ENCODE measurements around the gene PC.

GRCh38 chr11:66871521-66871901 is 86.7 kb downstream of the PC start:
- TF ChIP-seq YY1 (IDR thresholded peaks at IDR 0.05; ENCODE audit: insufficient read depth, insufficient read length) (no peak), ZNF274 (IDR thresholded peaks at IDR 0.05; ENCODE audit: low read depth, low read length) (no peak)
